DND-41 (cell line): ENCODE results near the gene CDHR2.

Source experiments
- EZH2 ChIP-seq: IDR thresholded peaks from 3 replicates; pipeline ENCODE4 v1.6.1; 2012; ENCODE audit warnings: borderline replicate concordance, low read depth, mild to moderate bottlenecking, moderate library complexity, low read length, inconsistent platforms; ENCODE audit not compliant: severe bottlenecking
- TF ChIP-seq, protein P1 (sequence below): IDR thresholded peaks from 2 replicates; pipeline ENCODE4 v1.5.1; 2012; ENCODE audit warnings: borderline replicate concordance, low read length, moderate library complexity, mild to moderate bottlenecking; ENCODE audit not compliant: poor library complexity, severe bottlenecking; ENCODE audit errors: extremely low read depth

DNA sequence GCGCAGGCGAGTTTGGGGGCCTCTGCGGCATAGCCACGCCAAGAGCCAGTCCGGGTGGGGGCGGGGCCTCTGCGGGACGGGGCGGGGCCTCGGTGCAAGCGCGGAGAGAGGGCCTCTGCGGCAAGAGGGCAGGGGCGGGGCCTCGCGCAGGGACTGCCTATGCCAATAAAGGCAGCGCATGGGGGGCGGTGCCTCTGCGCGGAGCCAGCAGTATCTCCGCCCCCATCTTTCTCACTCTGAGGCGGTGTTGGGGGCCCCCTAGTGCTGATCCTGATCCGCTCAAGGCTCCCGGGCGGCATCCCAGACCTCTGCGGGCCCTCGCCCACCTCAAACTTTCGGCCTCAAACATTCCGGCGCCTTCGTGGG, 70.0 kb downstream of the CDHR2 start:
- TF ChIP-seq, protein P1, sequence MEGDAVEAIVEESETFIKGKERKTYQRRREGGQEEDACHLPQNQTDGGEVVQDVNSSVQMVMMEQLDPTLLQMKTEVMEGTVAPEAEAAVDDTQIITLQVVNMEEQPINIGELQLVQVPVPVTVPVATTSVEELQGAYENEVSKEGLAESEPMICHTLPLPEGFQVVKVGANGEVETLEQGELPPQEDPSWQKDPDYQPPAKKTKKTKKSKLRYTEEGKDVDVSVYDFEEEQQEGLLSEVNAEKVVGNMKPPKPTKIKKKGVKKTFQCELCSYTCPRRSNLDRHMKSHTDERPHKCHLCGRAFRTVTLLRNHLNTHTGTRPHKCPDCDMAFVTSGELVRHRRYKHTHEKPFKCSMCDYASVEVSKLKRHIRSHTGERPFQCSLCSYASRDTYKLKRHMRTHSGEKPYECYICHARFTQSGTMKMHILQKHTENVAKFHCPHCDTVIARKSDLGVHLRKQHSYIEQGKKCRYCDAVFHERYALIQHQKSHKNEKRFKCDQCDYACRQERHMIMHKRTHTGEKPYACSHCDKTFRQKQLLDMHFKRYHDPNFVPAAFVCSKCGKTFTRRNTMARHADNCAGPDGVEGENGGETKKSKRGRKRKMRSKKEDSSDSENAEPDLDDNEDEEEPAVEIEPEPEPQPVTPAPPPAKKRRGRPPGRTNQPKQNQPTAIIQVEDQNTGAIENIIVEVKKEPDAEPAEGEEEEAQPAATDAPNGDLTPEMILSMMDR: no peak
- TF ChIP-seq EZH2: no peak
